Karpas-422 (cell line): Measurements from ENCODE around the gene IHH. TPM values are rescaled to one million over a fixed set of nuclear protein-coding genes. Genes with fewer than 3 reads are reported as not detected.
A peak's percentile ranks its signal among the peaks of the same experiment; 100 is the strongest.

Experiments used
- DNase-seq: peaks from one replicate; pipeline ENCODE4 v3.0.0-alpha.2; 2015
- H2AFZ ChIP-seq: fragments of 200-600 bp; sonication (generic); 2 replicates; pipeline ENCODE4 v1.6.1; 2014; ENCODE audit warnings: antibody characterized with exemption, low read length, mixed read lengths
- H3K27ac ChIP-seq: fragments of 200-600 bp; sonication (generic); 2 replicates; pipeline ENCODE4 v1.5.1; 2014; ENCODE audit warnings: mild to moderate bottlenecking, low read length, moderate library complexity
- H3K27me3 ChIP-seq: fragments of 200-600 bp; sonication (generic); 2 replicates; pipeline ENCODE4 v1.6.1; 2014; ENCODE audit warnings: low read length, mixed read lengths
- H3K36me3 ChIP-seq: fragments of 200-600 bp; sonication (generic); 2 replicates; pipeline ENCODE4 v1.6.1; 2014; ENCODE audit warnings: low read length, mixed read lengths; ENCODE audit not compliant: insufficient read depth
- H3K4me1 ChIP-seq: fragments of 200-600 bp; sonication (generic); 2 replicates; pipeline ENCODE4 v1.6.1; 2014; ENCODE audit warnings: mild to moderate bottlenecking, low read length, mixed read lengths
- H3K4me2 ChIP-seq: fragments of 200-600 bp; sonication (generic); 2 replicates; pipeline ENCODE4 v1.6.1; 2014; ENCODE audit warnings: low read length, low read depth, mild to moderate bottlenecking; ENCODE audit not compliant: poor library complexity, severe bottlenecking
- H3K4me3 ChIP-seq: fragments of 200-600 bp; sonication (generic); 2 replicates; pipeline ENCODE4 v1.5.1; 2014; ENCODE audit warnings: mild to moderate bottlenecking, antibody characterized with exemption, low read length, mixed read lengths
- H3K79me2 ChIP-seq: fragments of 200-600 bp; sonication (generic); 2 replicates; pipeline ENCODE4 v1.6.1; 2014; ENCODE audit warnings: mild to moderate bottlenecking, low read length, mixed read lengths
- H3K9ac ChIP-seq: fragments of 200-600 bp; sonication (generic); 2 replicates; pipeline ENCODE4 v1.6.0; 2014; ENCODE audit warnings: low read length
- H3K9me2 ChIP-seq: fragments of 200-600 bp; sonication (generic), shearing (Covaris generic); replicated peaks from 2 replicates; pipeline ENCODE4 v1.6.0; 2014; ENCODE audit warnings: mild to moderate bottlenecking, low read length, moderate library complexity; ENCODE audit not compliant: insufficient read depth
- H3K9me3 ChIP-seq: fragments of 300-700, 200-600 bp; sonication (generic); 2 replicates; pipeline ENCODE4 v1.6.1; 2014; ENCODE audit warnings: low read length, mixed read lengths
- H4K20me1 ChIP-seq: fragments of 200-600 bp; sonication (generic); 2 replicates; pipeline ENCODE4 v1.6.1; 2014; ENCODE audit warnings: mild to moderate bottlenecking, antibody characterized with exemption, low read length, low read depth; ENCODE audit not compliant: insufficient read depth
- total RNA-seq: library from RNA; depleted of rRNA; stranded (reverse); fragments of >200 nt; shearing (Covaris generic); gene quantifications from 2 replicates; pipeline ENCODE4 v1.2.3, GENCODE V29; 2014; ENCODE audit warnings: low replicate concordance

The IHH gene
- total RNA-seq, 1 experiment from 2014 or later, result not detected

- Histone ChIP-seq H3K79me2 (no peaks in the 10 kb centered on the region), H3K4me2 (no peak overlapping the region), H4K20me1 (no peaks in the 10 kb centered on the region), H3K4me1 (no peaks in the 10 kb centered on the region), H3K4me3 (no peak overlapping the region), H3K9ac (no peak overlapping the region), H3K27ac (no peak overlapping the region), H3K27me3 (no peaks in the 10 kb centered on the region), H2AFZ (no peak overlapping the region), H3K9me2 (no peaks in the 10 kb centered on the region), H3K36me3 (no peaks in the 10 kb centered on the region), H3K9me3 (no peaks in the 10 kb centered on the region)
- DNase-seq, result no peak
These were observed 4.4 kb downstream of the IHH start for GRCh38 chr2:219056176-219056895.

GRCh38 chr2:219054956-219055903 lies 5.5 kb downstream of the IHH start:
- Histone ChIP-seq H3K9me3 (no peaks in the 10 kb centered on the region), H3K9ac (no peak overlapping the region), H3K27ac (no peak overlapping the region), H3K9me2 (no peaks in the 10 kb centered on the region), H3K27me3 (no peaks in the 10 kb centered on the region), H4K20me1 (0 out of 2 replicates have a peak, but pooled peaks cover 5% of the 10 kb centered on the region), H3K4me1 (no peaks in the 10 kb centered on the region), H2AFZ (no peak overlapping the region), H3K79me2 (no peaks in the 10 kb centered on the region), H3K4me2 (no peak overlapping the region), H3K4me3 (no peak overlapping the region), H3K36me3 (no peaks in the 10 kb centered on the region)
- DNase-seq, result no peak

DNA sequence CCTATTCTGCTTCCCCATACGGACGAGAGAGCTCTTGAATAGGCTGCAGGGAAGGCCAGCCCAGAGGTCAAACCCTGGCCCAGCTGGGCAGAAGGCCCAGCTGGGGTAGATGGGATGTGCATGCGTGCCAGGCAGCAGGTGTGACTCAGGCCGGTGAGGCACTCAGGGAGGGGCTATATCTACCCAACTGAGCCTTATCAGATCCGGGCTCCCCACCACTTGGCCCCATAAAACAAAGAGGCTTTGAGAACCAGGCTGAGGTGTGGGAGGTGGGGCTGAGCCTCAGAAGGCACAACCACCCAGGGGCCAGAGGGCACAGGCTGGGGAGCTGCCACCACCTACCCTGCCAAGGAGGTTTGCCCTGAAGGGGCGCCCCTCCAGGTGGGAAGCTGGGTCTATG lies 11.4 kb downstream of the IHH start:
- no peaks in the 10 kb centered on the region for H3K79me2 ChIP-seq
- DNase-seq, result no peak
- no peak overlapping the region for H3K4me2 ChIP-seq
- H3K36me3 ChIP-seq, result no peaks in the 10 kb centered on the region
- H3K27me3 ChIP-seq, result no peaks in the 10 kb centered on the region
- no peaks in the 10 kb centered on the region for H3K4me1 ChIP-seq
- H3K27ac ChIP-seq, result no peak overlapping the region
- no peaks in the 10 kb centered on the region for H3K9me3 ChIP-seq
- H3K9me2 ChIP-seq, result no peaks in the 10 kb centered on the region
- no peak overlapping the region for H3K4me3 ChIP-seq
- H4K20me1 ChIP-seq, result 0 out of 2 replicates have a peak, but pooled peaks cover 5% of the 10 kb centered on the region
- H3K9ac ChIP-seq, result no peak overlapping the region
- no peak overlapping the region for H2AFZ ChIP-seq

DNA sequence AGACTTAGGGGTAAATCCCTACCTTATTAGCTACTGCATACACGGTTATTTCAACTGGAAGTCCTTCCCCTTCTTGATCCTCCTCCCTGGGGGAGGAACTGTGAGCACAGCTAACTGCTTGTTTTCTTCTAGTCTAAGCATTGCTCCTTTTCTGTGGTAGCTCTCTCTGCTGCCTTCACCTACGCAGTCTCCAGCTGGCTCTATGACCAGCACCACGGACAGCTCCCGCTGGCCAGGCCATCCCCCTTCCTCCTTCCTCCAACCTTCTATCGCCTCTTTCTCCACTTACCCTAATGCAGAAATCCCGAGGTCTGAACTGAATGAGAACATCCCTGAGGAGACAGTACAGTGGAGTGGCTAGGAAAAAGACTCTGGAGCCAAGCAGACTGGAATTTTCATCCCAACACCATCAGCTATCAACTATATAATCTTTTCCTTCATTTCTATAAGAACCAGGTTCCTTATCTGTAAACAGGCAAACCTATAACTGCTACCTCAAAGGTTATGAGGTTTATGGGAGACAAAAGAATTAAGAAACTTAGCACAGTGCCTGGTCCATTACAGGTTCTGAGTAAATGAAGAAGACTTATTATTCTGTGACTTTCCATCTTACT lies 14.7 kb downstream of the IHH start:
- Histone ChIP-seq H3K79me2 (no peaks in the 10 kb centered on the region), H3K27me3 (no peaks in the 10 kb centered on the region), H3K9ac (no peak overlapping the region), H3K4me3 (no peak overlapping the region), H3K4me1 (no peaks in the 10 kb centered on the region), H3K9me3 (no peaks in the 10 kb centered on the region), H2AFZ (no peak overlapping the region), H3K9me2 (no peaks in the 10 kb centered on the region), H3K4me2 (no peak overlapping the region), H3K27ac (no peak overlapping the region), H4K20me1 (0 out of 2 replicates have a peak, but pooled peaks cover 3% of the 10 kb centered on the region), H3K36me3 (no peaks in the 10 kb centered on the region)
- peak; percentile 69 for DNase-seq

GRCh38 chr2:219042750-219043149 lies 18.0 kb downstream of the IHH start:
- no peaks in the 10 kb centered on the region for H4K20me1 ChIP-seq
- H3K27me3 ChIP-seq, result no peaks in the 10 kb centered on the region
- no peak overlapping the region for H3K4me2 ChIP-seq
- no peaks in the 10 kb centered on the region for H3K9me2 ChIP-seq
- H3K9ac ChIP-seq, result no peak overlapping the region
- no peak overlapping the region for H3K4me3 ChIP-seq
- no peaks in the 10 kb centered on the region for H3K4me1 ChIP-seq
- H2AFZ ChIP-seq, result no peak overlapping the region
- no peak for DNase-seq
- no peaks in the 10 kb centered on the region for H3K9me3 ChIP-seq
- no peak overlapping the region for H3K27ac ChIP-seq
- H3K79me2 ChIP-seq, result no peaks in the 10 kb centered on the region
- no peaks in the 10 kb centered on the region for H3K36me3 ChIP-seq

- no peaks in the 10 kb centered on the region for H3K36me3 ChIP-seq
- H3K9ac ChIP-seq, result no peak overlapping the region
- H3K9me3 ChIP-seq, result no peaks in the 10 kb centered on the region
- no peak overlapping the region for H3K27ac ChIP-seq
- no peak overlapping the region for H3K4me3 ChIP-seq
- no peaks in the 10 kb centered on the region for H3K4me1 ChIP-seq
- no peaks in the 10 kb centered on the region for H3K9me2 ChIP-seq
- no peaks in the 10 kb centered on the region for H3K79me2 ChIP-seq
- no peak overlapping the region for H2AFZ ChIP-seq
- no peak for DNase-seq
- H3K27me3 ChIP-seq, result no peaks in the 10 kb centered on the region
- H4K20me1 ChIP-seq, result no peaks in the 10 kb centered on the region
- H3K4me2 ChIP-seq, result no peak overlapping the region
These were observed 18.6 kb downstream of the IHH start for GRCh38 chr2:219042157-219042556.

- H3K9ac ChIP-seq, result no peak within 1 kb of the TSS
- DNase-seq, result no peak
- H3K36me3 ChIP-seq, result no peaks in the 10 kb centered on the region
- no peaks in the 10 kb centered on the region for H4K20me1 ChIP-seq
- no peaks in the 10 kb centered on the region for H3K9me2 ChIP-seq
- no peaks in the 10 kb centered on the region for H3K4me1 ChIP-seq
- H3K4me3 ChIP-seq, result no peak within 1 kb of the TSS
- no peaks in the 10 kb centered on the region for H3K9me3 ChIP-seq
- H3K27ac ChIP-seq, result no peak within 1 kb of the TSS
- no peak within 1 kb of the TSS for H2AFZ ChIP-seq
- H3K4me2 ChIP-seq, result no peak within 1 kb of the TSS
- H3K79me2 ChIP-seq, result no peaks in the 10 kb centered on the region
- no peaks in the 10 kb centered on the region for H3K27me3 ChIP-seq
These were observed 19.5 kb downstream of the IHH start, which contains the start of gene CFAP65 for GRCh38 chr2:219041252-219041651. Gene CFAP65, minus strand, starts transcription at chr2:219041516. Its CDS starts 2,468 bp downstream, at chr2:219039048.

DNA sequence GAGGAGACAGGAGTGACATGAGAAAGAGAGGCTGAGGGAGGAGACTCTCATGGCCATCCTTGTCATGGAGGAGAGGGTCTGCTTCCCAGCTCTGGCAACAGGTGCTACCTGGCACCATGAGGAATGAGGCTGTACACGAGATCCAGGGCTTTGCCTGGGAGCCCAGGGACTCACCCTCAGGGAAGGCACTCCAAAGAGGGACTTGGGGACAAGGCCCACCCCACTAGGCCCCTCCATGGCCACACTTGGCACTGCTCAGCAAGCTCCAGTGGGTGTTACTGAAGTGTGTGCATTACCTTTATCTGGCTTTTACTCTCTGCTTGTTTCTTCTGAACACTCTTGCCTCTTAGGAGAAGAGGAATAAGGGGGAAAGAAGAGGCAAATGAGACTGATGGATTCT lies 22.1 kb downstream of the IHH start:
- Histone ChIP-seq H3K9ac (no peak overlapping the region), H3K27me3 (no peaks in the 10 kb centered on the region), H3K4me3 (no peak overlapping the region), H3K9me2 (no peaks in the 10 kb centered on the region), H3K36me3 (no peaks in the 10 kb centered on the region), H2AFZ (no peak overlapping the region), H3K79me2 (no peaks in the 10 kb centered on the region), H4K20me1 (no peaks in the 10 kb centered on the region), H3K9me3 (no peaks in the 10 kb centered on the region), H3K4me1 (no peaks in the 10 kb centered on the region), H3K4me2 (no peak overlapping the region), H3K27ac (no peak overlapping the region)
- DNase-seq, result no peak
